Esophagus muscularis mucosa (tissue), 3 donors: ENCODE results near the gene UBE2J1.
"Not testable (repeated sequence)": the region's sequence is repeated elsewhere in the genome, so short reads cannot be mapped to it uniquely, and the experiment has no call there.

Experiments
- POLR2A ChIP-seq: fragments of 450-650 bp; IDR thresholded peaks from one replicate; pipeline ENCODE4 v1.6.1; 2017; ENCODE audit warnings: antibody characterized with exemption, moderate library complexity, mild to moderate bottlenecking, low read depth
- POLR2AphosphoS5 ChIP-seq, 2 donors: sonication (generic); formaldehyde crosslinking; IDR thresholded peaks; one replicate each; pipeline ENCODE4 v1.6.1; 2017; ENCODE audit warnings: antibody characterized with exemption in 2 of 2
- TF ChIP-seq, protein P1 (sequence below), 3 experiments: fragments of 200-600 bp in 2 of 3; fragments of 450-650 bp in 1 of 3; sonication (generic) in 2 of 3; IDR thresholded peaks; one replicate each; pipeline ENCODE4 v1.5.1; 2017 to 2019; ENCODE audit warnings: antibody characterized with exemption in 3 of 3, mild to moderate bottlenecking in 2 of 3, moderate library complexity in 1 of 3

DNA sequence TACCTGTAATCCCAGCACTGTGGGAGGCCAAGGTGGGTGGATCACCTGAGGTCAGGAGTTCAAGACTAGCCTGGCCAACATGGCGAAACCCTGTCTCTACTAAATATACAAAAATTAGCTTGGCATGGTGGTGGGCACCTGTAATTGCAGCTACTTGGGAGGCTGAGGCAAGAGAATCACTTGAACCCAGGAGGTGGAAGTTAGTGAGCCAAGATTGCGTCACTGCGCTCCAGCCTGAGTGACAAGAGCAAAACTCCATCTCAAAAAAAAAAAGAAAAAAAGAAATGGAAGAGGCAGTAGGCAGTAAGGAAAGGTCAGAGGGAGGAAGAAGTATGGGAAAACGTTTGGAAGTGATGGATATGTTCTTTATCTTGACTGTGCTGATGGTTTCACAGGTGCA, 45.4 kb upstream of the UBE2J1 start:
- TF ChIP-seq, protein P1, sequence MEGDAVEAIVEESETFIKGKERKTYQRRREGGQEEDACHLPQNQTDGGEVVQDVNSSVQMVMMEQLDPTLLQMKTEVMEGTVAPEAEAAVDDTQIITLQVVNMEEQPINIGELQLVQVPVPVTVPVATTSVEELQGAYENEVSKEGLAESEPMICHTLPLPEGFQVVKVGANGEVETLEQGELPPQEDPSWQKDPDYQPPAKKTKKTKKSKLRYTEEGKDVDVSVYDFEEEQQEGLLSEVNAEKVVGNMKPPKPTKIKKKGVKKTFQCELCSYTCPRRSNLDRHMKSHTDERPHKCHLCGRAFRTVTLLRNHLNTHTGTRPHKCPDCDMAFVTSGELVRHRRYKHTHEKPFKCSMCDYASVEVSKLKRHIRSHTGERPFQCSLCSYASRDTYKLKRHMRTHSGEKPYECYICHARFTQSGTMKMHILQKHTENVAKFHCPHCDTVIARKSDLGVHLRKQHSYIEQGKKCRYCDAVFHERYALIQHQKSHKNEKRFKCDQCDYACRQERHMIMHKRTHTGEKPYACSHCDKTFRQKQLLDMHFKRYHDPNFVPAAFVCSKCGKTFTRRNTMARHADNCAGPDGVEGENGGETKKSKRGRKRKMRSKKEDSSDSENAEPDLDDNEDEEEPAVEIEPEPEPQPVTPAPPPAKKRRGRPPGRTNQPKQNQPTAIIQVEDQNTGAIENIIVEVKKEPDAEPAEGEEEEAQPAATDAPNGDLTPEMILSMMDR (IDR thresholded peaks at IDR 0.05): not testable (repeated sequence)
- not testable (repeated sequence) for TF ChIP-seq POLR2A; POLR2AphosphoS5 (IDR thresholded peaks at IDR 0.05)
